H9 (cell line): ENCODE results near the gene DNAH11. TPM values are rescaled to one million over a fixed set of nuclear protein-coding genes. Genes with fewer than 3 reads are reported as not detected.

Source experiments
- DNase-seq: peaks from one replicate; pipeline ENCODE4 v3.0.0-alpha.2; 2017
- H2AFZ ChIP-seq: one replicate; pipeline ENCODE4 v1.6.1; 2013; ENCODE audit warnings: mild to moderate bottlenecking, low read length, control low read depth, moderate library complexity
- H2AK5ac ChIP-seq: 2 replicates; pipeline ENCODE4 v1.6.1; 2013; ENCODE audit warnings: low read length, control low read depth, mixed read lengths; ENCODE audit not compliant: insufficient read length
- H2BK120ac ChIP-seq: one replicate; pipeline ENCODE4 v1.6.1; 2013; ENCODE audit warnings: low read depth, mild to moderate bottlenecking, low read length, control low read depth, inconsistent platforms; ENCODE audit not compliant: poor library complexity, severe bottlenecking
- H2BK12ac ChIP-seq: 2 replicates; pipeline ENCODE4 v1.6.1; 2013; ENCODE audit warnings: low read length, control low read depth, mixed read lengths, low read depth; ENCODE audit not compliant: insufficient read length
- H2BK15ac ChIP-seq: 2 replicates; pipeline ENCODE4 v1.6.1; 2013; ENCODE audit warnings: low read depth, low read length, control low read depth
- H2BK20ac ChIP-seq: one replicate; pipeline ENCODE4 v1.6.1; 2013; ENCODE audit warnings: low read depth, mild to moderate bottlenecking, low read length, control low read depth, inconsistent platforms; ENCODE audit not compliant: poor library complexity, severe bottlenecking
- H2BK5ac ChIP-seq: 2 replicates; pipeline ENCODE4 v1.6.1; 2013; ENCODE audit warnings: low read length, control low read depth, mixed read lengths; ENCODE audit not compliant: insufficient read length
- H3K14ac ChIP-seq: 2 replicates; pipeline ENCODE4 v1.6.1; 2013; ENCODE audit warnings: low read length, control low read depth; ENCODE audit not compliant: insufficient read depth
- H3K18ac ChIP-seq: 2 replicates; pipeline ENCODE4 v1.6.1; 2013; ENCODE audit warnings: low read depth, mild to moderate bottlenecking, mixed read lengths, low read length, control low read depth; ENCODE audit not compliant: insufficient read length
- H3K23ac ChIP-seq: 2 replicates; pipeline ENCODE4 v1.6.1; 2013; ENCODE audit warnings: low read length, control low read depth, mixed read lengths, low read depth; ENCODE audit not compliant: insufficient read length
- H3K23me2 ChIP-seq: 2 replicates; pipeline ENCODE4 v1.6.1; 2013; ENCODE audit warnings: low read depth, mild to moderate bottlenecking, mixed read lengths, low read length, control low read depth; ENCODE audit not compliant: insufficient read length, poor library complexity, severe bottlenecking
- H3K27ac ChIP-seq: 2 replicates; pipeline ENCODE4 v1.5.1; 2013; ENCODE audit warnings: low read length, control low read depth, mixed read lengths, low read depth; ENCODE audit not compliant: insufficient read length
- H3K27me3 ChIP-seq: 2 replicates; pipeline ENCODE4 v1.6.1; 2013; ENCODE audit warnings: low read length, control low read depth, inconsistent platforms; ENCODE audit not compliant: insufficient read depth
- H3K4ac ChIP-seq: 2 replicates; pipeline ENCODE4 v1.6.1; 2013; ENCODE audit warnings: low read depth, mild to moderate bottlenecking, control low read depth, inconsistent platforms, low read length, moderate library complexity
- H3K4me1 ChIP-seq: 2 replicates; pipeline ENCODE4 v1.6.1; 2013; ENCODE audit warnings: low read length, control low read depth, inconsistent platforms; ENCODE audit not compliant: insufficient read depth
- H3K4me2 ChIP-seq: 2 replicates; pipeline ENCODE4 v1.6.1; 2013; ENCODE audit warnings: low read length, control low read depth, mixed read lengths; ENCODE audit not compliant: insufficient read length, insufficient read depth
- H3K56ac ChIP-seq: 2 replicates; pipeline ENCODE4 v1.6.1; 2013; ENCODE audit warnings: low read depth, mild to moderate bottlenecking, mixed read lengths, low read length, control low read depth; ENCODE audit not compliant: insufficient read length
- H3K79me1 ChIP-seq: 2 replicates; pipeline ENCODE4 v1.6.1; 2013; ENCODE audit warnings: low read depth, mild to moderate bottlenecking, moderate library complexity, low read length, control low read depth, inconsistent platforms; ENCODE audit not compliant: insufficient read depth, poor library complexity, severe bottlenecking
- H3K79me2 ChIP-seq: 2 replicates; pipeline ENCODE4 v1.6.1; 2013; ENCODE audit warnings: low read length, control low read depth, inconsistent platforms; ENCODE audit not compliant: insufficient read depth
- H3K9ac ChIP-seq: 2 replicates; pipeline ENCODE4 v1.6.1; 2013; ENCODE audit warnings: low read length, control low read depth, mixed read lengths; ENCODE audit not compliant: insufficient read length; ENCODE audit errors: extremely low read depth
- H3K9me3 ChIP-seq: one replicate; pipeline ENCODE4 v1.6.1; 2013; ENCODE audit warnings: low read depth, low read length, inconsistent platforms; ENCODE audit not compliant: control insufficient read depth
- H3T11ph ChIP-seq: one replicate; pipeline ENCODE4 v1.6.1; 2013; ENCODE audit warnings: mild to moderate bottlenecking, low read length, control low read depth, inconsistent platforms
- H4K20me1 ChIP-seq: one replicate; pipeline ENCODE4 v1.6.1; 2013; ENCODE audit not compliant: control insufficient read depth, insufficient read length, insufficient read depth
- H4K5ac ChIP-seq: 2 replicates; pipeline ENCODE4 v1.6.1; 2013; ENCODE audit warnings: low read depth, mild to moderate bottlenecking, mixed read lengths, low read length, control low read depth; ENCODE audit not compliant: insufficient read length
- H4K8ac ChIP-seq: replicated peaks from 2 replicates; pipeline ENCODE4 v1.6.1; 2013; ENCODE audit warnings: low read length, control low read depth, mixed read lengths, low read depth; ENCODE audit not compliant: insufficient read length
- H4K91ac ChIP-seq: 2 replicates; pipeline ENCODE4 v1.6.1; 2013; ENCODE audit warnings: low read depth, mild to moderate bottlenecking, moderate library complexity, mixed read lengths, low read length, control low read depth; ENCODE audit not compliant: insufficient read length
- H3K27ac Mint-ChIP-seq, 3 experiments: 2 replicates in 2 of 3; 3 replicates in 1 of 3; pipeline ENCODE4 v1.8.0; 2020 to 2021; ENCODE audit warnings: mixed read lengths in 3 of 3, mild to moderate bottlenecking in 1 of 3, moderate library complexity in 1 of 3
- H3K27me3 Mint-ChIP-seq: 2 replicates; pipeline ENCODE4 v1.8.0; 2021; ENCODE audit warnings: low read depth, mild to moderate bottlenecking, moderate library complexity, mixed read lengths
- H3K36me3 Mint-ChIP-seq, 3 experiments: 2 replicates in 2 of 3; 3 replicates in 1 of 3; pipeline ENCODE4 v1.8.0; 2020 to 2021; ENCODE audit warnings: low read depth in 3 of 3, mixed read lengths in 3 of 3; ENCODE audit not compliant: insufficient read depth in 1 of 3
- H3K4me1 Mint-ChIP-seq, 2 experiments: 2 replicates each; pipeline ENCODE4 v1.8.0; 2020; ENCODE audit warnings: mixed read lengths in 2 of 2
- H3K4me3 Mint-ChIP-seq, 2 experiments: 2 replicates in 1 of 2; 3 replicates in 1 of 2; pipeline ENCODE4 v1.8.0; 2020 to 2021; ENCODE audit warnings: mild to moderate bottlenecking in 2 of 2, mixed read lengths in 2 of 2, moderate library complexity in 1 of 2
- H3K9me3 Mint-ChIP-seq, 2 experiments: 2 replicates in 1 of 2; 3 replicates in 1 of 2; pipeline ENCODE4 v1.8.0; 2020; ENCODE audit warnings: mild to moderate bottlenecking in 2 of 2, mixed read lengths in 2 of 2, moderate library complexity in 1 of 2
- total RNA-seq: library from RNA; stranded (reverse); gene quantifications from 2 replicates; pipeline ENCODE4 v1.2.1, GENCODE V29; 2021
- TF ChIP-seq, protein P1 (sequence below): fragments of 200-600 bp; sonication (generic); conservative IDR thresholded peaks from 3 replicates; pipeline ENCODE4 v1.8.0; 2021; ENCODE audit warnings: antibody characterized with exemption, mild to moderate bottlenecking

DNAH11 gene
- total RNA-seq, 1 experiment from 2014 or later: 2.5 TPM

DNA sequence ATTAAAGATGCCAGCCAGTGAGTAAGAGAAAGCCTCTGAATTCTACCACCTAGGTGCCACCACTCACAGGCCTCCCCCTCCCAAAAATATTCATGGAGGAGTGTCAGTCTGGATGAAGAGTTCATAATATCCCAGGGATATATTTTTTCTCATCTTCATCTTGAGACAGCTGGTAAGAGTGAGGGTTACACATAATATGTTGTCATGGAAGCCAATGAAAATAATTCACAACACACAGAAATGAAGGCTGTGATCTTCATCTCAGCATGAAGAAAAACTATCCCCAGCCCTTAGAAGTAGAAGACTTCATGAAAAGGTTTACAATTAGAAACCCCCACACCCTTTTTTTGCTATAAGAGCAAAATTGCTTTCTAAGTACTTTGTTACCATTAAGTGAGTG, 175.6 kb downstream of the DNAH11 start:
- Mint-ChIP-seq H3K4me1 (0 out of 4 replicates have a peak, but pooled peaks cover 0 to 4% of the 10 kb centered on the region in 2 experiments), H3K4me3 (no peak overlapping the region)

More for the DNA sequence above, 175.6 kb downstream of the DNAH11 start:
- peaks cover 3% of the 10 kb centered on the region; the same call in 1 of the 2 replicates for H3K4me1 ChIP-seq
- H3K56ac ChIP-seq: no peak overlapping the region
- no peak overlapping the region for H2BK12ac ChIP-seq
- no peak overlapping the region for H3T11ph ChIP-seq
- H3K27me3 ChIP-seq: no peaks in the 10 kb centered on the region
- H3K79me1 ChIP-seq: no peaks in the 10 kb centered on the region
- Mint-ChIP-seq H3K27me3 (no peaks in the 10 kb centered on the region), H3K36me3 (no peaks in the 10 kb centered on the region), H3K9me3 (no peaks in the 10 kb centered on the region), H3K27ac (no peak overlapping the region)
- H3K4me2 ChIP-seq: no peak overlapping the region
- no peak overlapping the region for H3K9ac ChIP-seq
- TF ChIP-seq, protein P1, sequence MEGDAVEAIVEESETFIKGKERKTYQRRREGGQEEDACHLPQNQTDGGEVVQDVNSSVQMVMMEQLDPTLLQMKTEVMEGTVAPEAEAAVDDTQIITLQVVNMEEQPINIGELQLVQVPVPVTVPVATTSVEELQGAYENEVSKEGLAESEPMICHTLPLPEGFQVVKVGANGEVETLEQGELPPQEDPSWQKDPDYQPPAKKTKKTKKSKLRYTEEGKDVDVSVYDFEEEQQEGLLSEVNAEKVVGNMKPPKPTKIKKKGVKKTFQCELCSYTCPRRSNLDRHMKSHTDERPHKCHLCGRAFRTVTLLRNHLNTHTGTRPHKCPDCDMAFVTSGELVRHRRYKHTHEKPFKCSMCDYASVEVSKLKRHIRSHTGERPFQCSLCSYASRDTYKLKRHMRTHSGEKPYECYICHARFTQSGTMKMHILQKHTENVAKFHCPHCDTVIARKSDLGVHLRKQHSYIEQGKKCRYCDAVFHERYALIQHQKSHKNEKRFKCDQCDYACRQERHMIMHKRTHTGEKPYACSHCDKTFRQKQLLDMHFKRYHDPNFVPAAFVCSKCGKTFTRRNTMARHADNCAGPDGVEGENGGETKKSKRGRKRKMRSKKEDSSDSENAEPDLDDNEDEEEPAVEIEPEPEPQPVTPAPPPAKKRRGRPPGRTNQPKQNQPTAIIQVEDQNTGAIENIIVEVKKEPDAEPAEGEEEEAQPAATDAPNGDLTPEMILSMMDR: no peak
- H4K91ac ChIP-seq: no peak overlapping the region
- H4K5ac ChIP-seq: no peak overlapping the region
- H3K14ac ChIP-seq: no peak overlapping the region
- H3K23me2 ChIP-seq: no peaks in the 10 kb centered on the region
- no peak overlapping the region for H2BK5ac ChIP-seq
- no peak overlapping the region for H2BK120ac ChIP-seq
- H4K20me1 ChIP-seq: no peaks in the 10 kb centered on the region
- H4K8ac ChIP-seq: no peak overlapping the region
- H3K23ac ChIP-seq: no peak overlapping the region
- no peak overlapping the region for H3K4ac ChIP-seq
- H2BK20ac ChIP-seq: no peak overlapping the region
- H3K27ac ChIP-seq: no peak overlapping the region
- H2AFZ ChIP-seq: no peak overlapping the region
- H3K79me2 ChIP-seq: no peaks in the 10 kb centered on the region
- no peak overlapping the region for H3K18ac ChIP-seq
- no peak for DNase-seq
- no peaks in the 10 kb centered on the region for H3K9me3 ChIP-seq
- H2AK5ac ChIP-seq: no peak overlapping the region
- no peak overlapping the region for H2BK15ac ChIP-seq
